ENCODE data around the gene JPH3.
"Not testable (repeated sequence)": the region's sequence is repeated elsewhere in the genome, so short reads cannot be mapped to it uniquely, and the experiment has no call there.

The JPH3 gene

GRCh38 chr16:87722590-87723225 lies 120.4 kb downstream of the JPH3 start:
- Mint-ChIP-seq H3K36me3 (peaks cover 21% of the 10 kb centered on the region), H3K27ac (no peak overlapping the region)

GRCh38 chr16:87723226-87723623 lies 120.9 kb downstream of the JPH3 start:
- Mint-ChIP-seq H3K27ac (peak overlapping the region; percentile 72), H3K9me3 (no peaks in the 10 kb centered on the region), H3K36me3 (peaks cover 21% of the 10 kb centered on the region), H3K4me1 (peaks cover 14% of the 10 kb centered on the region), H3K4me3 (peak overlapping the region; percentile 3), H3K27me3 (no peaks in the 10 kb centered on the region)

More at GRCh38 chr16:87722590-87723225, 120.4 kb downstream of the JPH3 start:
- Mint-ChIP-seq H3K9me3 (no peaks in the 10 kb centered on the region), H3K4me3 (no peak overlapping the region), H3K4me1 (peaks cover 17% of the 10 kb centered on the region), H3K27me3 (no peaks in the 10 kb centered on the region)

- Mint-ChIP-seq H3K9me3 (no peaks in the 10 kb centered on the region), H3K36me3 (peaks cover 21% of the 10 kb centered on the region), H3K27ac (peak overlapping the region; percentile 60), H3K4me1 (peaks cover 14% of the 10 kb centered on the region), H3K27me3 (no peaks in the 10 kb centered on the region), H3K4me3 (no peak overlapping the region)
Measured at GRCh38 chr16:87724490-87725291, 122.4 kb downstream of the JPH3 start.

GRCh38 chr16:87725596-87726235 lies 123.4 kb downstream of the JPH3 start:
- no peak overlapping the region for H3K4me3 Mint-ChIP-seq
- no peaks in the 10 kb centered on the region for H3K9me3 Mint-ChIP-seq
- no peaks in the 10 kb centered on the region for H3K27me3 Mint-ChIP-seq
- H3K27ac Mint-ChIP-seq = peak overlapping the region; percentile 65
- H3K36me3 Mint-ChIP-seq = peaks cover 21% of the 10 kb centered on the region
- peaks cover 14% of the 10 kb centered on the region for H3K4me1 Mint-ChIP-seq

- peaks cover 14% of the 10 kb centered on the region for H3K4me1 Mint-ChIP-seq
- H3K9me3 Mint-ChIP-seq, H3K4me3 Mint-ChIP-seq, H3K27ac Mint-ChIP-seq, H3K27me3 Mint-ChIP-seq: not testable (repeated sequence)
- peaks cover 19% of the 10 kb centered on the region for H3K36me3 Mint-ChIP-seq
Measured at GRCh38 chr16:87726577-87726976, 124.3 kb downstream of the JPH3 start.

GRCh38 chr16:87727346-87727745 lies 125.0 kb downstream of the JPH3 start:
- H3K36me3 Mint-ChIP-seq = peaks cover 15% of the 10 kb centered on the region
- H3K9me3 Mint-ChIP-seq = no peaks in the 10 kb centered on the region
- no peak overlapping the region for H3K4me3 Mint-ChIP-seq
- no peak overlapping the region for H3K27ac Mint-ChIP-seq
- H3K27me3 Mint-ChIP-seq = no peaks in the 10 kb centered on the region
- H3K4me1 Mint-ChIP-seq = peaks cover 10% of the 10 kb centered on the region

- H3K4me3 Mint-ChIP-seq = no peak overlapping the region
- H3K27me3 Mint-ChIP-seq = no peaks in the 10 kb centered on the region
- no peak overlapping the region for H3K27ac Mint-ChIP-seq
- H3K4me1 Mint-ChIP-seq = peaks cover 10% of the 10 kb centered on the region
- H3K36me3 Mint-ChIP-seq = peaks cover 16% of the 10 kb centered on the region
- H3K9me3 Mint-ChIP-seq = no peaks in the 10 kb centered on the region
Measured at GRCh38 chr16:87728026-87728425, 125.7 kb downstream of the JPH3 start.

- H3K9me3 Mint-ChIP-seq = no peaks in the 10 kb centered on the region
- H3K4me3 Mint-ChIP-seq = no peak overlapping the region
- H3K27ac Mint-ChIP-seq = no peak overlapping the region
- peaks cover 14% of the 10 kb centered on the region for H3K4me1 Mint-ChIP-seq
- no peaks in the 10 kb centered on the region for H3K27me3 Mint-ChIP-seq
- peaks cover 13% of the 10 kb centered on the region for H3K36me3 Mint-ChIP-seq
Measured at GRCh38 chr16:87729266-87729954, 127.1 kb downstream of the JPH3 start.

- Mint-ChIP-seq H3K27ac (no peak overlapping the region), H3K27me3 (no peaks in the 10 kb centered on the region), H3K4me3 (no peak overlapping the region), H3K9me3 (no peaks in the 10 kb centered on the region), H3K36me3 (peaks cover 13% of the 10 kb centered on the region), H3K4me1 (peaks cover 21% of the 10 kb centered on the region)
Measured at GRCh38 chr16:87731607-87732006, 129.3 kb downstream of the JPH3 start.

- no peak overlapping the region for H3K4me3 Mint-ChIP-seq
- no peaks in the 10 kb centered on the region for H3K27me3 Mint-ChIP-seq
- H3K4me1 Mint-ChIP-seq = peaks cover 18% of the 10 kb centered on the region
- peaks cover 7% of the 10 kb centered on the region for H3K36me3 Mint-ChIP-seq
- no peak overlapping the region for H3K27ac Mint-ChIP-seq
- no peaks in the 10 kb centered on the region for H3K9me3 Mint-ChIP-seq
Measured at GRCh38 chr16:87733190-87733589, 130.9 kb downstream of the JPH3 start.

GRCh38 chr16:87734644-87735043 lies 132.3 kb downstream of the JPH3 start:
- peaks cover 4% of the 10 kb centered on the region for H3K36me3 Mint-ChIP-seq
- H3K9me3 Mint-ChIP-seq = no peaks in the 10 kb centered on the region
- no peaks in the 10 kb centered on the region for H3K27me3 Mint-ChIP-seq
- no peak overlapping the region for H3K4me3 Mint-ChIP-seq
- H3K4me1 Mint-ChIP-seq = peaks cover 18% of the 10 kb centered on the region
- no peak overlapping the region for H3K27ac Mint-ChIP-seq

- Mint-ChIP-seq H3K9me3 (no peaks in the 10 kb centered on the region), H3K4me3 (no peak overlapping the region), H3K4me1 (peaks cover 18% of the 10 kb centered on the region), H3K27ac (no peak overlapping the region), H3K27me3 (no peaks in the 10 kb centered on the region), H3K36me3 (peaks cover 4% of the 10 kb centered on the region)
Measured at GRCh38 chr16:87735270-87736007, 133.1 kb downstream of the JPH3 start.

GRCh38 chr16:87736008-87736382 lies 133.7 kb downstream of the JPH3 start:
- no peak overlapping the region for H3K4me3 Mint-ChIP-seq
- no peaks in the 10 kb centered on the region for H3K9me3 Mint-ChIP-seq
- peaks cover 5% of the 10 kb centered on the region for H3K36me3 Mint-ChIP-seq
- no peak overlapping the region for H3K27ac Mint-ChIP-seq
- H3K4me1 Mint-ChIP-seq = peaks cover 22% of the 10 kb centered on the region
- H3K27me3 Mint-ChIP-seq = no peaks in the 10 kb centered on the region

GRCh38 chr16:87739801-87740200 lies 137.5 kb downstream of the JPH3 start:
- Mint-ChIP-seq H3K9me3 (no peaks in the 10 kb centered on the region), H3K27ac (no peak overlapping the region), H3K4me3 (no peak overlapping the region), H3K36me3 (peaks cover 7% of the 10 kb centered on the region), H3K4me1 (peaks cover 23% of the 10 kb centered on the region), H3K27me3 (no peaks in the 10 kb centered on the region)

- no peaks in the 10 kb centered on the region for H3K9me3 Mint-ChIP-seq
- H3K27me3 Mint-ChIP-seq = no peaks in the 10 kb centered on the region
- peaks cover 9% of the 10 kb centered on the region for H3K36me3 Mint-ChIP-seq
- no peak overlapping the region for H3K27ac Mint-ChIP-seq
- H3K4me3 Mint-ChIP-seq = no peak overlapping the region
- peaks cover 24% of the 10 kb centered on the region for H3K4me1 Mint-ChIP-seq
Measured at GRCh38 chr16:87740441-87740840, 138.1 kb downstream of the JPH3 start.
